Left lung (tissue), 10 donors: ENCODE measurements around the gene SCYGR4. TPM values are rescaled to one million over a fixed set of nuclear protein-coding genes. Genes with fewer than 3 reads are reported as not detected.

Source experiments
- ATAC-seq: fragments of 200-7000 bp; cut with Tn5 transposase; one replicate; pipeline ENCODE4 v1.9.1; 2020; ENCODE audit warnings: moderate library complexity
- DNase-seq, 4 donors: peaks; one replicate each; pipeline ENCODE4 v3.0.0-alpha.2; 2013 to 2020
- H3K27ac ChIP-seq, 2 donors: fragments of 200-600 bp; sonication (generic) in 1 of 2; one replicate each; pipeline versions ENCODE4 v1.5.0 to v1.8.0; 2020 to 2021
- H3K27me3 ChIP-seq, 2 donors: fragments of 200-600 bp; sonication (generic) in 1 of 2; one replicate each; pipeline versions ENCODE4 v1.5.0 to v1.8.0; 2020 to 2021
- H3K36me3 ChIP-seq, 2 donors: fragments of 200-600 bp; sonication (generic) in 1 of 2; one replicate each; pipeline versions ENCODE4 v1.5.0 to v1.8.0; 2020 to 2021
- H3K4me1 ChIP-seq, 2 donors: fragments of 200-600 bp; one replicate each; pipeline ENCODE4 v1.8.0; 2021
- H3K4me3 ChIP-seq, 2 donors: fragments of 200-600 bp; sonication (generic) in 1 of 2; one replicate each; pipeline versions ENCODE4 v1.5.0 to v1.8.0; 2020 to 2021; ENCODE audit warnings: mild to moderate bottlenecking in 1 of 2
- H3K9me3 ChIP-seq, 2 donors: fragments of 200-600 bp; sonication (generic) in 1 of 2; one replicate each; pipeline versions ENCODE4 v1.5.0 to v1.8.0; 2020 to 2021
- CTCF ChIP-seq, 2 donors: fragments of 200-600 bp; sonication (generic) in 1 of 2; IDR thresholded peaks; one replicate each; pipeline versions ENCODE4 v1.5.0 to v1.8.0; 2021; ENCODE audit warnings: antibody characterized with exemption in 2 of 2
- intact Hi-C, 2 donors: fragments of 100-400 bp; cut with DNase I; formaldehyde crosslinking; loops; one replicate each; pipeline versions ENCODE4 v1.11.2 to v1.14.2; 2022
- polyA plus RNA-seq, 6 donors: library from polyadenylated mRNA; unstranded; fragments of 120-200 nt; gene quantifications; one replicate each; pipeline ENCODE4 v1.2.1, GENCODE V29; 2013; ENCODE audit not compliant: insufficient read length in 6 of 6
- total RNA-seq, 2 donors: library from RNA; stranded (reverse); fragmentation: NEBNext Ultra II Directional; extraction: Animal tissue kit (Norgen Biotek cat#: 25700); gene quantifications; one replicate each; pipeline ENCODE4 v1.2.1, GENCODE V29; 2021
- donor health status: DM: no; HTN: yes; CAD: no.
- donor health status: DM: no; HTN: no; CAD: no.

SCYGR4 gene
- total and polyA plus RNA-seq, 8 donors = 0.08 to 0.23 (median 0.17) TPM; not detected in 5

- H3K27ac ChIP-seq = no peak overlapping the region
- H3K4me3 ChIP-seq = no peak overlapping the region
- H3K4me1 ChIP-seq = no peaks in the 10 kb centered on the region
- ATAC-seq (no peak), DNase-seq (no peak)
- intact Hi-C loops = no loop called here
- H3K36me3 ChIP-seq = no peaks in the 10 kb centered on the region
- no peaks in the 10 kb centered on the region for H3K27me3 ChIP-seq
- TF ChIP-seq CTCF (IDR thresholded peaks at IDR 0.05) = no peak
- peaks cover 0 to 10% of the 10 kb centered on the region in 2 donors for H3K9me3 ChIP-seq
Measured at GRCh38 chr2:227577555-227577954, 39.7 kb upstream of the SCYGR4 start.

GRCh38 chr2:227578642-227579041 lies 38.7 kb upstream of the SCYGR4 start:
- no peak for ATAC-seq
- no peaks in the 10 kb centered on the region for H3K4me1 ChIP-seq
- intact Hi-C loops = no loop called here
- DNase-seq = no peak
- TF ChIP-seq CTCF (IDR thresholded peaks at IDR 0.05) = no peak
- H3K4me3 ChIP-seq = no peak overlapping the region
- no peaks in the 10 kb centered on the region for H3K36me3 ChIP-seq
- peaks cover 0 to 16% of the 10 kb centered on the region in 2 donors for H3K9me3 ChIP-seq
- no peaks in the 10 kb centered on the region for H3K27me3 ChIP-seq
- H3K27ac ChIP-seq = no peak overlapping the region

GRCh38 chr2:227579791-227580190 lies 37.5 kb upstream of the SCYGR4 start:
- Histone ChIP-seq H3K4me1 (no peaks in the 10 kb centered on the region), H3K4me3 (no peak overlapping the region), H3K27me3 (no peaks in the 10 kb centered on the region), H3K9me3 (peaks cover 0 to 16% of the 10 kb centered on the region in 2 donors), H3K27ac (no peak overlapping the region), H3K36me3 (no peaks in the 10 kb centered on the region)
- intact Hi-C loops = no loop called here
- DNase-seq (no peak), ATAC-seq (no peak)
- no peak for TF ChIP-seq CTCF (IDR thresholded peaks at IDR 0.05)

- no peak overlapping the region for H3K27ac ChIP-seq
- TF ChIP-seq CTCF (IDR thresholded peaks at IDR 0.05) = no peak
- ATAC-seq = no peak
- no peak for DNase-seq
- H3K4me3 ChIP-seq = no peak overlapping the region
- intact Hi-C loops = no loop called here
- H3K9me3 ChIP-seq = peaks cover 0 to 16% of the 10 kb centered on the region in 2 donors
- no peaks in the 10 kb centered on the region for H3K4me1 ChIP-seq
- H3K27me3 ChIP-seq = no peaks in the 10 kb centered on the region
- H3K36me3 ChIP-seq = no peaks in the 10 kb centered on the region
Measured at GRCh38 chr2:227582369-227582768, 34.9 kb upstream of the SCYGR4 start.

GRCh38 chr2:227592694-227593387 lies 24.5 kb upstream of the SCYGR4 start:
- no peaks in the 10 kb centered on the region for H3K4me1 ChIP-seq
- H3K36me3 ChIP-seq = no peaks in the 10 kb centered on the region
- intact Hi-C loops = no loop called here
- no peak overlapping the region for H3K27ac ChIP-seq
- TF ChIP-seq CTCF (IDR thresholded peaks at IDR 0.05) = no peak
- ATAC-seq = no peak
- H3K27me3 ChIP-seq = peaks cover 0 to 8% of the 10 kb centered on the region in 2 donors
- H3K4me3 ChIP-seq = no peak overlapping the region
- DNase-seq = no peak
- peaks cover 0 to 6% of the 10 kb centered on the region in 2 donors for H3K9me3 ChIP-seq
